Mesodermal cell (in vitro differentiated cells): ENCODE results near the gene LDLRAD1.

Experiments used
- H3K27ac ChIP-seq: 2 replicates; pipeline ENCODE4 v1.7.0; 2013; ENCODE audit warnings: mild to moderate bottlenecking, low read depth, low read length, moderate library complexity; ENCODE audit not compliant: severe bottlenecking
- H3K36me3 ChIP-seq: 2 replicates; pipeline ENCODE4 v1.7.1; 2013; ENCODE audit warnings: mild to moderate bottlenecking, low read length, moderate library complexity; ENCODE audit not compliant: control insufficient read depth, insufficient read depth
- H3K4me1 ChIP-seq: one replicate; pipeline ENCODE4 v1.7.1; 2013; ENCODE audit warnings: mild to moderate bottlenecking, low read length; ENCODE audit not compliant: insufficient read depth, control insufficient read depth, poor library complexity, severe bottlenecking
- H3K4me3 ChIP-seq: 2 replicates; pipeline ENCODE4 v1.7.0; 2013; ENCODE audit warnings: low read length, control low read depth, mild to moderate bottlenecking; ENCODE audit not compliant: insufficient read depth, poor library complexity, severe bottlenecking; ENCODE audit errors: extremely low read depth
- H3K9me3 ChIP-seq: 2 replicates; pipeline ENCODE4 v1.7.1; 2013; ENCODE audit warnings: mild to moderate bottlenecking, low read length, moderate library complexity; ENCODE audit not compliant: control insufficient read depth
- WGBS, 2 experiments: methylation state at CpG; one replicate each; pipeline ENCODE4 v1.1.5; 2013; ENCODE audit warnings: missing lambda C conversion rate in 2 of 2; ENCODE audit not compliant: insufficient coverage in 2 of 2; 5-methylcytosine and 5-hydroxymethylcytosine counted together

LDLRAD1 gene

GRCh38 chr1:54016343-54017282 is 1.4 kb downstream of the LDLRAD1 start:
- H3K4me3 ChIP-seq, result no peak overlapping the region
- H3K9me3 ChIP-seq, result no peaks in the 10 kb centered on the region
- WGBS, 2 experiments, result 60 to 69% methylated on average over 6 to 7 of the region's 8 CpGs
- H3K4me1 ChIP-seq, result no peaks in the 10 kb centered on the region
- no peaks in the 10 kb centered on the region for H3K36me3 ChIP-seq
- H3K27ac ChIP-seq, result no peak overlapping the region

GRCh38 chr1:54014009-54014629 is 3.9 kb downstream of the LDLRAD1 start:
- H3K4me1 ChIP-seq, result no peaks in the 10 kb centered on the region
- H3K27ac ChIP-seq, result no peak overlapping the region
- no peaks in the 10 kb centered on the region for H3K36me3 ChIP-seq
- 67 to 70% methylated on average over 1 to 16 of the region's 17 CpGs for WGBS, 2 experiments
- H3K9me3 ChIP-seq, result no peaks in the 10 kb centered on the region
- no peak overlapping the region for H3K4me3 ChIP-seq

DNA sequence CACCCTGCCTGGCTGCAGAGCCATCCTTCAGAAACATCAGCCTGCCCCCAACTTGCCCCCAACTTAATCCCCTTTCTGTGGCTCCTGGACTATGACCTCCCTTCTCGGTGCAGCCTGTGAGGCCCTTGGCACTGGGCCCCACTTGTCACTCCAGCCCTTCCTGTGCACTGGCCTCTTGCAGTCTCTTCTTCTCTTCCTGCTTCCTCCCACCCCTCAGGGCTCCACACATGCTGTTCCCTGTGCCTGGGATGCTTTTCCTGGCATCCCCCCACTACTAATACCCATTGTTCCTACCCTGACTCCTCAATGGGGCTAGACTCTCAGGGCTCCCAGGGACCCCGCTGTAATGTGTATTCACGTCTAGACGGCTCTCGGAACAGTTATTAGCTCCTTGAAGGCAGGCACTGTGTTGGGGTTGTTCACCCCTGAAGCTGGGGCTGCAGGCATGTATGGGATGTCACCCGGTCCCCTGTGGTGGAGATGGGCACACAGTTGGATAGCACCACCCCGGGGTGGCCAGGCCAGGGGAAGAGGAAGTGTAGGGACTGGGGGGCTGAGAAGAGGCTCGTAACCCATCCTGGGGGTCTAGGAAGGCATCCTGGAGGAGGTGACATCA is 4.5 kb downstream of the LDLRAD1 start:
- Histone ChIP-seq H3K4me3 (no peak overlapping the region), H3K27ac (no peak overlapping the region), H3K36me3 (no peaks in the 10 kb centered on the region), H3K4me1 (no peaks in the 10 kb centered on the region), H3K9me3 (no peaks in the 10 kb centered on the region)
- WGBS, 2 experiments, result 80 to 96% methylated on average over 4 to 8 of the region's 8 CpGs

DNA sequence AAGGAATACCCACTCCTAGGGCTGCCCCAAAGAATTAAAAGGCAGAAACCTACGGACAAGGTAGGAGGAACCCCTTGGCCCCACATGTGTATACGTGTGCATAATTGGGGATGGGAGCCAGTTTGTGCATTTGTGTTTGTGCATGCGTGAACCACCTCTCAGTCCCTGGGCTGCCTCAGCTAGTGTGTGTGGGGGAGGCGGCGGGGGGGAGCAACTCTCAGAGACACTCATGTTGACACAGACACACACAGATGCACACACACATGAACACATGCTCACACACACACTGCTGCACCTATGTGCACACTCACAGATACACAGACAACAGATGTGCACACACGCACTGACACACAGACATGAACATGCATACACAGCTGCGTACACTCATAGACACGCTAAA is 5.1 kb downstream of the LDLRAD1 start:
- H3K9me3 ChIP-seq, result no peaks in the 10 kb centered on the region
- no peaks in the 10 kb centered on the region for H3K4me1 ChIP-seq
- no peaks in the 10 kb centered on the region for H3K36me3 ChIP-seq
- no peak overlapping the region for H3K4me3 ChIP-seq
- H3K27ac ChIP-seq, result no peak overlapping the region
- 84 to 86% methylated on average over 4 to 5 of the region's 8 CpGs for WGBS, 2 experiments

GRCh38 chr1:54012008-54012325 is 6.0 kb downstream of the LDLRAD1 start:
- Histone ChIP-seq H3K4me3 (no peak overlapping the region), H3K36me3 (no peaks in the 10 kb centered on the region), H3K9me3 (no peaks in the 10 kb centered on the region), H3K27ac (no peak overlapping the region), H3K4me1 (no peaks in the 10 kb centered on the region)
- 91 to 96% methylated on average over 9 of the region's 9 CpGs for WGBS, 2 experiments

- 85 to 93% methylated on average over 6 to 8 of the region's 9 CpGs for WGBS, 2 experiments
- no peaks in the 10 kb centered on the region for H3K9me3 ChIP-seq
- no peaks in the 10 kb centered on the region for H3K4me1 ChIP-seq
- H3K36me3 ChIP-seq, result no peaks in the 10 kb centered on the region
- H3K4me3 ChIP-seq, result no peak overlapping the region
- no peak overlapping the region for H3K27ac ChIP-seq
Measured at GRCh38 chr1:54011316-54012007, 6.5 kb downstream of the LDLRAD1 start.

- H3K4me1 ChIP-seq, result no peaks in the 10 kb centered on the region
- no peak overlapping the region for H3K27ac ChIP-seq
- WGBS, 2 experiments, result 90 to 100% methylated on average over 1 to 2 of the region's 5 CpGs
- H3K9me3 ChIP-seq, result no peaks in the 10 kb centered on the region
- no peaks in the 10 kb centered on the region for H3K36me3 ChIP-seq
- no peak overlapping the region for H3K4me3 ChIP-seq
Measured at GRCh38 chr1:54010415-54011117, 7.4 kb downstream of the LDLRAD1 start.

DNA sequence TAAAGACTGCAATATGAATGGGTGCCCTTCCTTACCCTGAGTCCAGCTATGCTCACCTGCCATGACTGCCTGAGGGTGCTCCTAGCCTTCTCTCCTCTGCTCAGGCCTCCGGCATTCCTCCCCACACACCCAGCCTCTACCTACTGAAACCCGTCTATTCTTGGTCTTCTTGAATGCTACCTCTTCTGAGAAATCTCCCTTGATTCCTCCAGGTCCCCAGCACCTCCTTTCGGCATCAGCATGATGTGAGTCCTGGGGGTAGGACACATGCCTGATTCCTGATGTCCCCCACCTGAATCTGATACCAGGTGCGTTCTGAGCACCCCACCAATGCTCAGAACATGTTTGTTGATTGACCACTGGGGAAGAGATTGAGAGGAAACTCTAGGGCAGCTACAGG is 8.6 kb downstream of the LDLRAD1 start:
- H3K36me3 ChIP-seq, result no peaks in the 10 kb centered on the region
- WGBS, 2 experiments, result 80 to 89% methylated on average over 2 to 3 of the region's 4 CpGs
- no peak overlapping the region for H3K4me3 ChIP-seq
- no peaks in the 10 kb centered on the region for H3K9me3 ChIP-seq
- no peaks in the 10 kb centered on the region for H3K4me1 ChIP-seq
- no peak overlapping the region for H3K27ac ChIP-seq

DNA sequence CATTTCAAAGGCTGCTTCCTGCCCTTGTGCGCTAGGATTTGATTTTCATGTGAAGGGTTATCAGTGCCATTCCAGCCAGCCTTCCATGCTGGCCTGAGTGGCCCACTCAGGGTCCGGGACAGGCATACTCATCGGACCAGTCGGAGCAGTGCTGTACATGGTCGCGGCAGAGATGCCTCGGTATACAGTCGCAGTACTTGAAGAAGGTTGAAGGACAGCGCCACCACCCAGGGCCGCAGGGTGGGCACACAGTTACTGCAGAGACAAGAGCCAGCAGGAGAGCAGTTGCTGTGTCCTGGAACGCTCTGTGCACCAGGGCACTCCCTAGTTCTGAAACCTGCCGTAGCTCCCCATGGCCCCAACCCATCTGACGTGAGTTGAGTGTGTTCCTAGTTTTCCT is 9.1 kb downstream of the LDLRAD1 start:
- WGBS, 2 experiments, result 89 to 93% methylated on average over 13 of the region's 13 CpGs
- no peaks in the 10 kb centered on the region for H3K9me3 ChIP-seq
- H3K36me3 ChIP-seq, result no peaks in the 10 kb centered on the region
- H3K4me1 ChIP-seq, result no peaks in the 10 kb centered on the region
- H3K4me3 ChIP-seq, result no peak overlapping the region
- H3K27ac ChIP-seq, result no peak overlapping the region

GRCh38 chr1:54007613-54008012 is 10.4 kb downstream of the LDLRAD1 start:
- WGBS, 2 experiments, result 87 to 94% methylated on average over 2 of the region's 4 CpGs
- Histone ChIP-seq H3K4me1 (no peaks in the 10 kb centered on the region), H3K36me3 (no peaks in the 10 kb centered on the region), H3K27ac (no peak overlapping the region), H3K9me3 (no peaks in the 10 kb centered on the region), H3K4me3 (no peak overlapping the region)
